ENCODE measurements around the gene EIF5.

The EIF5 gene

GRCh38 chr14:103353362-103353761, 19.3 kb downstream of the EIF5 start:
- POLR2A ChIA-PET, result interaction anchor here (0.7 kb wide), 1 partner anchor 40 kb away, joined by 10 read pairs; no protein-coding TSS in a partner anchor
- CTCF ChIA-PET, result interaction anchor here (0.5 to 0.7 kb wide), 3 partner anchors 17 to 223 kb away, joined by 3 to 5 read pairs (median 3); no protein-coding TSS in a partner anchor
- H3K36me3 ChIP-seq (ENCODE audit: control insufficient read depth in 2 of 2, insufficient read depth in 1 of 2, low read length in 2 of 2), result no peaks in the 10 kb centered on the region
- no peak overlapping the region for H3K27ac ChIP-seq (ENCODE audit: extremely low read depth, low read depth, low read length)
- peaks cover 3% of the 10 kb centered on the region; the same call in 1 of the 2 replicates for H3K4me1 ChIP-seq (ENCODE audit: control insufficient read depth, insufficient read depth, low read length)
- H3K9me3 ChIP-seq (ENCODE audit: control insufficient read depth, insufficient read depth, low read depth, low read length), result no peaks in the 10 kb centered on the region
- no peak overlapping the region for H3K4me3 ChIP-seq (ENCODE audit: low read depth, low read length)
- TF ChIP-seq ZEB2 (tag by site-specific recombination; IDR thresholded peaks at IDR 0.05), result no peak
- no peak for TF ChIP-seq PRDM1 (tag by site-specific recombination; IDR thresholded peaks at IDR 0.05)
- no peak for TF ChIP-seq ZNF239 (tag by site-specific recombination; IDR thresholded peaks at IDR 0.05)
- no peak for TF ChIP-seq KLF1 (tag by site-specific recombination; IDR thresholded peaks at IDR 0.05)
- no peak for TF ChIP-seq ZNF701 (tag by site-specific recombination; IDR thresholded peaks at IDR 0.05)
- no peak for TF ChIP-seq ZNF26 (tag by site-specific recombination; IDR thresholded peaks at IDR 0.05)
- no peak for TF ChIP-seq ZNF707 (tag by site-specific recombination; IDR thresholded peaks at IDR 0.05)
- TF ChIP-seq ZNF146 (tag by site-specific recombination; IDR thresholded peaks at IDR 0.05), result no peak
- TF ChIP-seq ZNF561 (tag by site-specific recombination; IDR thresholded peaks at IDR 0.05; ENCODE audit: borderline replicate concordance), result no peak
- TF ChIP-seq, protein P1, sequence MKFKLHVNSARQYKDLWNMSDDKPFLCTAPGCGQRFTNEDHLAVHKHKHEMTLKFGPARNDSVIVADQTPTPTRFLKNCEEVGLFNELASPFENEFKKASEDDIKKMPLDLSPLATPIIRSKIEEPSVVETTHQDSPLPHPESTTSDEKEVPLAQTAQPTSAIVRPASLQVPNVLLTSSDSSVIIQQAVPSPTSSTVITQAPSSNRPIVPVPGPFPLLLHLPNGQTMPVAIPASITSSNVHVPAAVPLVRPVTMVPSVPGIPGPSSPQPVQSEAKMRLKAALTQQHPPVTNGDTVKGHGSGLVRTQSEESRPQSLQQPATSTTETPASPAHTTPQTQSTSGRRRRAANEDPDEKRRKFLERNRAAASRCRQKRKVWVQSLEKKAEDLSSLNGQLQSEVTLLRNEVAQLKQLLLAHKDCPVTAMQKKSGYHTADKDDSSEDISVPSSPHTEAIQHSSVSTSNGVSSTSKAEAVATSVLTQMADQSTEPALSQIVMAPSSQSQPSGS (tag by site-specific recombination; IDR thresholded peaks at IDR 0.05; ENCODE audit: low read depth), result no peak
- TF ChIP-seq ZBTB1 (tag by site-specific recombination; IDR thresholded peaks at IDR 0.05), result no peak
- no peak for TF ChIP-seq ZIC2 (tag by site-specific recombination; IDR thresholded peaks at IDR 0.05)
- TF ChIP-seq KLF16 (tag by site-specific recombination; IDR thresholded peaks at IDR 0.05), result no peak
- no peak for TF ChIP-seq EGR2 (tag by site-specific recombination; IDR thresholded peaks at IDR 0.05; ENCODE audit: low read depth)
- TF ChIP-seq ZNF23 (tag by site-specific recombination; IDR thresholded peaks at IDR 0.05; ENCODE audit: borderline replicate concordance), result no peak
- TF ChIP-seq ZNF660 (tag by site-specific recombination; IDR thresholded peaks at IDR 0.05), result no peak
- TF ChIP-seq SP7 (tag by site-specific recombination; IDR thresholded peaks at IDR 0.05), result no peak
- TF ChIP-seq TCF7L2 (IDR thresholded peaks at IDR 0.05; ENCODE audit: borderline replicate concordance, low read depth, low read length), result no peak

DNA sequence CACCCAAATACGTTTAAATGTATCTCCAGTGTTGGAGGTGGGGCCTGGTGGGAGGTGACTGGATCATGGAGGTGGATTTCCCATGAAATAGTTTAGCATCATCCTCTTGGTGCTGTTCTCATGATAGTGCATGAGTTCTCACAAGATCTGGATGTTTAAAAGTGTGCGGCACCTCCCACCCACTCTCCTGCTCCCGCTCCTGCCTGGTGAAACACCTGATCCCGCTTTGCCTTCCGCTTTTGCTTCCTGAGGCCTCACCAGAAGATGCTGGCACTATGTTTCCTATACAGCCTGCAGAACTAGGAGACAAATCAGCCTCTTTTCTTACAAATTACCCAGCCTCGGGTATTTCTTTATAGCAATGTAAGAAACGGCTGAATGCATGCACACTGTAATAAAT, 20.1 kb downstream of the EIF5 start:
- ChIA-PET POLR2A (interaction anchor here (0.8 to 1.4 kb wide), 3 partner anchors 10 to 28 kb away, joined by 3 to 14 read pairs (median 8); partner anchors contain the start of gene EIF5), CTCF (interaction anchor here (0.7 to 1.6 kb wide), 9 partner anchors 9 to 223 kb away, joined by 3 to 12 read pairs (median 5); no protein-coding TSS in a partner anchor)
- Histone ChIP-seq H3K4me1 (ENCODE audit: control insufficient read depth, insufficient read depth, low read length) (peaks cover 3% of the 10 kb centered on the region; the same call in 1 of the 2 replicates), H3K36me3 (ENCODE audit: control insufficient read depth in 2 of 2, insufficient read depth in 1 of 2, low read length in 2 of 2) (no peaks in the 10 kb centered on the region), H3K4me3 (ENCODE audit: low read depth, low read length) (no peak overlapping the region), H3K9me3 (ENCODE audit: control insufficient read depth, insufficient read depth, low read depth, low read length) (no peaks in the 10 kb centered on the region), H3K27ac (ENCODE audit: extremely low read depth, low read depth, low read length) (no peak overlapping the region)
- no peak for TF ChIP-seq ZNF274 (IDR thresholded peaks at IDR 0.05; ENCODE audit: low read length)
- TF ChIP-seq ZNF274 (tag by site-specific recombination; IDR thresholded peaks at IDR 0.05; ENCODE audit: borderline replicate concordance), result 0 out of 2 replicates have a peak, but pooled peaks have one; percentile 23
- no peak for TF ChIP-seq GLI2 (tag by site-specific recombination; IDR thresholded peaks at IDR 0.05; ENCODE audit: borderline replicate concordance, low read depth)
